Left kidney (tissue), 2 donors: Measurements from ENCODE around the gene C16orf74. TPM values are rescaled to one million over a fixed set of nuclear protein-coding genes. Genes with fewer than 3 reads are reported as not detected.
A peak's percentile ranks its signal among the peaks of the same experiment; 100 is the strongest.

Source experiments
- DNase-seq: peaks from one replicate; pipeline ENCODE4 v3.0.0-alpha.2; 2013
- polyA plus RNA-seq: library from polyadenylated mRNA; unstranded; fragments of 120-200 nt; gene quantifications from one replicate; pipeline ENCODE4 v1.2.1, GENCODE V29; 2013; ENCODE audit not compliant: insufficient read length

C16orf74 gene
- polyA plus RNA-seq, 1 donor: 1.9 TPM

- DNase-seq: no peak
These were observed 26.9 kb upstream of the C16orf74 start for GRCh38 chr16:85777583-85778310.

GRCh38 chr16:85774811-85775210 lies 23.9 kb upstream of the C16orf74 start:
- no peak for DNase-seq

- no peak for DNase-seq
These were observed 23.2 kb upstream of the C16orf74 start for GRCh38 chr16:85774136-85774535.

- DNase-seq: no peak
These were observed 22.1 kb upstream of the C16orf74 start for GRCh38 chr16:85773044-85773443.

GRCh38 chr16:85770741-85771140 lies 19.8 kb upstream of the C16orf74 start:
- DNase-seq: no peak

GRCh38 chr16:85768199-85768598 lies 17.3 kb upstream of the C16orf74 start:
- no peak for DNase-seq

- no peak for DNase-seq
These were observed 16.6 kb upstream of the C16orf74 start for GRCh38 chr16:85767531-85767930.

GRCh38 chr16:85765767-85766166 lies 14.9 kb upstream of the C16orf74 start:
- no peak for DNase-seq

- DNase-seq: no peak
These were observed 14.3 kb upstream of the C16orf74 start for GRCh38 chr16:85765211-85765610.

- DNase-seq: no peak
These were observed 12.7 kb upstream of the C16orf74 start for GRCh38 chr16:85763616-85764015.

- DNase-seq: no peak
These were observed 12.1 kb upstream of the C16orf74 start for GRCh38 chr16:85762970-85763369.

GRCh38 chr16:85761861-85762260 lies 11.0 kb upstream of the C16orf74 start:
- DNase-seq: no peak

GRCh38 chr16:85759631-85760419 lies 8.9 kb upstream of the C16orf74 start:
- no peak for DNase-seq

GRCh38 chr16:85759136-85759535 lies 8.2 kb upstream of the C16orf74 start:
- DNase-seq: no peak

GRCh38 chr16:85757341-85757822 lies 6.5 kb upstream of the C16orf74 start:
- DNase-seq: no peak

GRCh38 chr16:85755929-85756768 lies 5.3 kb upstream of the C16orf74 start:
- DNase-seq: no peak

- DNase-seq: no peak
These were observed 3.5 kb upstream of the C16orf74 start for GRCh38 chr16:85754413-85754812.

- DNase-seq: no peak
These were observed 3.1 kb upstream of the C16orf74 start for GRCh38 chr16:85753976-85754375.

GRCh38 chr16:85753559-85753958 lies 2.7 kb upstream of the C16orf74 start:
- no peak for DNase-seq

- peak; percentile 53 for DNase-seq
These were observed 1.9 kb upstream of the C16orf74 start for GRCh38 chr16:85752511-85753420.
